Mononuclear cell (primary cell): ENCODE measurements around the gene SMG6. TPM values are rescaled to one million over a fixed set of nuclear protein-coding genes. Genes with fewer than 3 reads are reported as not detected.
"Not testable (repeated sequence)": the region's sequence is repeated elsewhere in the genome, so short reads cannot be mapped to it uniquely, and the experiment has no call there.

Experiments
- H3K27me3 ChIP-seq: 2 replicates; pipeline ENCODE4 v1.6.0; 2011; ENCODE audit warnings: low read length, control low read depth; ENCODE audit not compliant: insufficient read depth
- H3K4me1 ChIP-seq: 2 replicates; pipeline ENCODE4 v1.5.1; 2011; ENCODE audit warnings: mild to moderate bottlenecking, low read length, control low read depth; ENCODE audit not compliant: insufficient read depth
- H3K4me3 ChIP-seq: 2 replicates; pipeline ENCODE4 v1.5.1; 2011; ENCODE audit warnings: mild to moderate bottlenecking, low read length, moderate library complexity
- H3K9me3 ChIP-seq: 2 replicates; pipeline ENCODE4 v1.5.1; 2011; ENCODE audit warnings: low read depth, mild to moderate bottlenecking, control low read depth, low read length
- total RNA-seq: library from RNA; depleted of rRNA; stranded (reverse); fragments of >200 nt; gene quantifications from one replicate; pipeline ENCODE4 v1.2.3, GENCODE V29; 2012

Gene SMG6
- total RNA-seq, 1 donor: 21.8 TPM

DNA sequence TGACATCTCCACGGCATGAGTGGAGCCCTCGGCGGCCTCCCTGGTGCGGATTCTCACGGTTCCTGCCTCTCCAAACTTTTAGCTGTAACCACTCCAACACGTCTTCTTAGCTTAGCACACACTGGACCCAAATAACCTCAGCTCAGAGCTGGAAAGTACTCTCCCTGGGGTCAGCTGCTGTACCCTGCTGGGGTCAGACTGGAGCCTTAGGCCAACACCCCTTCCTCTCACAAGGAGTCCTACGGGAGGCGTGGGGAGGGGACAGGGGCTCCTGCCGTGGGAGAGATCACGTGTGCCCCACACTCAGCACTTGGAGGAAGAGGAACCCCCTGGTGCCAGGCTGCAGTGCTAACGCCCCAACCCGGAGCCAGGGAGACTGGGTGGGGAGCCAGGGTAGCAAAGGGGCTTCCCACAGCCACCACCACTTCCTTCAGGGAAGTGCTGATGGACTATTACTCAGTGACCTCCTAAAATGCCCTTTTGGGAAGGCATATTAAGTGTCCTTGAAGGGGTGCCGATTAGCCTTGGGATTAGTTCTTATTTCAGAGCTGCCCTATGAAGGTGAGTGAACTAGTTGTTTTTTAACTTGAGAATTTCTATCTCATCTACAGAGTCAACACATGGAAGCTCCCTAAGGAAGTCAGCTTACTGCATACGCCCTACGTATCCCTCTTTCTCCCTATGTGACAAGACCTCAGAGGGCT lies 124.6 kb downstream of the SMG6 start:
- H3K4me1 ChIP-seq: peaks cover 7% of the 10 kb centered on the region

GRCh38 chr17:2177235-2177811 lies 126.3 kb downstream of the SMG6 start:
- H3K9me3 ChIP-seq: no peaks in the 10 kb centered on the region
- no peaks in the 10 kb centered on the region for H3K27me3 ChIP-seq
- H3K4me1 ChIP-seq: peaks cover 7% of the 10 kb centered on the region
- no peak overlapping the region for H3K4me3 ChIP-seq

More for the DNA sequence above, 124.6 kb downstream of the SMG6 start:
- Histone ChIP-seq H3K4me3 (no peak overlapping the region), H3K27me3 (no peaks in the 10 kb centered on the region), H3K9me3 (no peaks in the 10 kb centered on the region)

- Histone ChIP-seq H3K4me1 (peaks cover 7% of the 10 kb centered on the region), H3K4me3 (no peak overlapping the region), H3K9me3 (no peaks in the 10 kb centered on the region), H3K27me3 (no peaks in the 10 kb centered on the region)
Observed at GRCh38 chr17:2176499-2177169, 127.0 kb downstream of the SMG6 start.

DNA sequence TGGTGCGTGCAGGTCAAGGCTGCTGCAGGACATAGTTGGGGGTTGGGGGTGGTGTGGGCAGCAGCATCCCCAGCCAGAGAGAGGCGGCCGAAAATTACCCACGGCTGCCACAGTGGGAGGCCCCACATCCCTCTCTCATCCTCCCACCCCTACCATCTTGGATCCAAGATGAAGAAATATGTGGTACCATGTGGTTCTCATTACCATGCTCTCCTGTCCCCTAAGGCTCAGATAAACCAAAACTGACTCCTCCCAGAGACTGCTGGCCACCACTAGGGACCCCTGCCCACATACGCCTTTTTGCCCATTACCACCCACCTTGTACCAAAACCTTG lies 128.3 kb downstream of the SMG6 start:
- Histone ChIP-seq H3K9me3 (no peaks in the 10 kb centered on the region), H3K4me1 (peaks cover 7% of the 10 kb centered on the region), H3K27me3 (no peaks in the 10 kb centered on the region), H3K4me3 (no peak overlapping the region)

- H3K9me3 ChIP-seq: no peaks in the 10 kb centered on the region
- H3K4me3 ChIP-seq: no peak overlapping the region
- no peaks in the 10 kb centered on the region for H3K27me3 ChIP-seq
- peaks cover 7% of the 10 kb centered on the region for H3K4me1 ChIP-seq
Observed at GRCh38 chr17:2174468-2175293, 128.9 kb downstream of the SMG6 start.

GRCh38 chr17:2174014-2174413 lies 129.6 kb downstream of the SMG6 start:
- H3K4me1 ChIP-seq: peaks cover 7% of the 10 kb centered on the region
- no peaks in the 10 kb centered on the region for H3K27me3 ChIP-seq
- no peaks in the 10 kb centered on the region for H3K9me3 ChIP-seq
- no peak overlapping the region for H3K4me3 ChIP-seq

DNA sequence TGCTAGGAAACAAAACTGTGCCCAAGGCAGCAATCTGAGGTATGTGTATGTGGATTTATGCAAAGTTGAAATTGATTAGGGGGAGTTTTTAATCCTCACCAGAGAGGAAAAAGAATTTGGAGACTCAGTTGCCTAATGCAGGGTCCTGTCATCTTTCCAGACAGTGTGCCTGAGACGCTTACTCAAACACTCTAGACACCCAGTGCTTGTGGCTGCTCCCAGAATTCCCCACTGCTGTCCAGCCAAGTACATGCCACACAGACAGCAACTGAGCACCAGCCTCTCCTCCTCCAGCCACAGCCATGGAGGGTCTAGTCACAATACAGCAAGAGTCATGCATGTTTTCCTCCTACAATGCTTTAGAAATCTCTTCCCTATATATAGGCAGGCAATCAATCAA lies 130.6 kb downstream of the SMG6 start:
- Histone ChIP-seq H3K4me3 (no peak overlapping the region), H3K9me3 (no peaks in the 10 kb centered on the region), H3K27me3 (no peaks in the 10 kb centered on the region), H3K4me1 (peaks cover 7% of the 10 kb centered on the region)

DNA sequence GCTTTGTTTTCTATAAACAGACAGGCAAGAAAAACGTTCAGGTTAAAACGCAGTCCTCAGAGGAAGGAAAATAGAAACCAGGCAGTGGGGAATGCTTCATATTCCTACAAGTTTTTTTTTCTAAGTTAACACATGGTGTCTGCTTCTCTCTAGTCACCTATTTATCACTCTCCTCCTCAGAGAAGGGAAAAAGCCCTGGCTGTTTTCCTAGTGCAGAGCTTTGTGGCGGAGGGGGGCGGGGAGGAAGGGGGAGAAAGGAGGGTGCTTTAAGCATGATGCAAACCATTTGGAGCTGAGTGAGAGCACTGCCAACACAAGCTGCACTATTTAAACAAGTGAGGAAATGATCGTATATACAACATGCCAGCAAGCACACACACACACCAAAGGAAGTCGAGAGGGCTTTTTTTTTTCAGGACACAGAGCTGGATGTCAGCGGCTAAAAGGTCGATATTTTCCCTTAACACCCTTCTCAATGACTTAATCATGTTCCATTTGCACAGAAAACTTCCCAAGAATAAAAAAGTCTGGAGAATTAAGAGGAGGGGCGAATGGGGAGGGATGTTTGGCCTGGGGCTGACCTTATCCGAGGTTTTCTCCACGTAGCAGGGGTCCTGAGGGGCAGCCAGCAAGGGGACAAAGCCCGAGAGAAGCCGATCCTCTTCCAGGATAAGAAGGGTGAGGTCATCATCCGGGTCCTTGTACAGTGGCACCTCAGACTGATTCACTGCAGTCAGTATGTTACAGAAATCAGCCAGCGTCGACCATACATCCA lies 131.3 kb downstream of the SMG6 start:
- H3K9me3 ChIP-seq: no peaks in the 10 kb centered on the region
- H3K4me3 ChIP-seq: no peak overlapping the region
- peaks cover 7% of the 10 kb centered on the region for H3K4me1 ChIP-seq
- no peaks in the 10 kb centered on the region for H3K27me3 ChIP-seq

GRCh38 chr17:2171702-2172076 lies 131.9 kb downstream of the SMG6 start:
- Histone ChIP-seq H3K27me3 (no peaks in the 10 kb centered on the region), H3K4me3 (no peak overlapping the region), H3K4me1 (peaks cover 7% of the 10 kb centered on the region), H3K9me3 (no peaks in the 10 kb centered on the region)

GRCh38 chr17:2170023-2170422 lies 133.6 kb downstream of the SMG6 start:
- Histone ChIP-seq H3K4me3 (no peak overlapping the region), H3K9me3 (no peaks in the 10 kb centered on the region), H3K27me3 (no peaks in the 10 kb centered on the region), H3K4me1 (peaks cover 4% of the 10 kb centered on the region)

- not testable (repeated sequence) for H3K27me3 ChIP-seq, H3K4me3 ChIP-seq, H3K4me1 ChIP-seq, H3K9me3 ChIP-seq
Observed at GRCh38 chr17:2165723-2166122, 137.9 kb downstream of the SMG6 start.

GRCh38 chr17:2158396-2158780 lies 145.2 kb downstream of the SMG6 start:
- no peaks in the 10 kb centered on the region for H3K27me3 ChIP-seq
- H3K9me3 ChIP-seq: no peaks in the 10 kb centered on the region
- H3K4me3 ChIP-seq: no peak overlapping the region
- H3K4me1 ChIP-seq: peaks cover 35% of the 10 kb centered on the region

- Histone ChIP-seq H3K27me3 (no peaks in the 10 kb centered on the region), H3K4me3 (no peak overlapping the region), H3K9me3 (no peaks in the 10 kb centered on the region), H3K4me1 (peaks cover 35% of the 10 kb centered on the region)
Observed at GRCh38 chr17:2157675-2158395, 145.8 kb downstream of the SMG6 start.

DNA sequence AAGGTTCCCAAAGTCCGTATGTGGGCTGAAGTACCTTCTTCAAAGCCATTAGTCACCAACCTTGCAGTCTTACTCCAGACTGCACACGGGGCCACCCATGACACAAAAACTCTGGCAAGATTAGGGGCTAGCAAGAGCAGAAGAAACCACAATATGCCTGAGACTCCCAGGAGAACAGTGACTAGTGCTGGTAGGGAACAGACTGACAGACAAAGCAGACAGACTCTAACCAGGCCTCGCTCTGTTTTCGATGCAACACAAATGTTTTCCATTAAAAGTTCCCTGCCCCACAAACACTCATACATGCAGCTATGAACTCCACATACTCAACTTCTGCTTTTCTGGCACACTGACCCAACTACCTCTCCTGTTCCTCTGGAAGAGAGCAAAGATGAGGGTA lies 146.5 kb downstream of the SMG6 start:
- H3K9me3 ChIP-seq: no peaks in the 10 kb centered on the region
- H3K4me1 ChIP-seq: peaks cover 35% of the 10 kb centered on the region
- no peak overlapping the region for H3K4me3 ChIP-seq
- H3K27me3 ChIP-seq: no peaks in the 10 kb centered on the region
